Psoas muscle (tissue), 8 donors: Measurements from ENCODE around the gene OTUD1. TPM values are rescaled to one million over a fixed set of nuclear protein-coding genes. Genes with fewer than 3 reads are reported as not detected.

Source experiments
- ATAC-seq, 4 donors: fragments of 200-7000 bp; cut with Tn5 transposase; one replicate each; pipeline ENCODE4 v1.9.1; 2020; ENCODE audit warnings: moderate library complexity in 3 of 4, mild to moderate bottlenecking in 2 of 4
- DNase-seq, 2 donors: peaks; one replicate each; pipeline ENCODE4 v3.0.0-alpha.2; 2020
- H3K27ac ChIP-seq: fragments of 200-600 bp; one replicate; pipeline ENCODE4 v1.8.0; 2022
- H3K27me3 ChIP-seq, 3 donors: fragments of 200-600 bp in 1 of 3; one replicate each; pipeline versions ENCODE4 v1.6.1 to v1.8.0; 2013 to 2022; ENCODE audit warnings: low read length in 2 of 3, mild to moderate bottlenecking in 2 of 3, moderate library complexity in 1 of 3; ENCODE audit not compliant: insufficient read depth in 3 of 3
- H3K36me3 ChIP-seq, 2 donors: fragments of 200-600 bp in 1 of 2; one replicate each; pipeline versions ENCODE4 v1.6.1 to v1.8.0; 2013 to 2022; ENCODE audit warnings: low read depth in 1 of 2, mild to moderate bottlenecking in 1 of 2, moderate library complexity in 1 of 2; ENCODE audit not compliant: insufficient read depth in 1 of 2
- H3K4me1 ChIP-seq: fragments of 200-600 bp; one replicate; pipeline ENCODE4 v1.8.0; 2022
- H3K4me3 ChIP-seq: fragments of 200-600 bp; one replicate; pipeline ENCODE4 v1.8.0; 2022; ENCODE audit warnings: mild to moderate bottlenecking
- H3K9me3 ChIP-seq: fragments of 200-600 bp; one replicate; pipeline ENCODE4 v1.8.0; 2022
- WGBS, 3 donors: extraction: QIAGEN DNeasy Blood & Tissue Kit; methylation state at CpG; one replicate each; pipeline versions ENCODE4 v1.1.6 to v1.1.7; 2013; 5-methylcytosine and 5-hydroxymethylcytosine counted together
- intact Hi-C, 2 donors: fragments of 100-400 bp; cut with DNase I; formaldehyde crosslinking; loops; one replicate each; pipeline versions ENCODE4 v1.11.0 to v1.14.2; 2022
- polyA plus RNA-seq, 3 donors: library from polyadenylated mRNA; stranded (reverse); fragments of 200-250 nt; gene quantifications; one replicate each; pipeline ENCODE4 v1.2.3, GENCODE V29; 2013
- total RNA-seq, 4 donors: library from RNA; stranded (reverse); fragmentation: NEBNext Ultra II Directional in 2 of 4; extraction: Animal tissue kit (Norgen Biotek cat#: 25700) in 2 of 4; gene quantifications; one replicate each; pipeline versions ENCODE4 v1.2.1 to v1.2.4, GENCODE V29; 2021 to 2023
- TF ChIP-seq, protein P1 (sequence below): fragments of 200-600 bp; IDR thresholded peaks from one replicate; pipeline ENCODE4 v1.8.0; 2022; ENCODE audit warnings: antibody characterized with exemption
- donor health status: healthy with polysubstance abuse.
- donor health status: DM: no; HTN: no; CAD: no; lungs with moderate emphysema.
- donor health status: Bipolar disorder and iron deficiency.
- donor health status: healthy.
- donor health status: DM: yes; HTN: yes; CAD: no.
- donor health status: DM: no; HTN: no; CAD: no.
- donor health status: DM: no; HTN: no; CAD: no.
- donor health status: DM: yes; HTN: yes; CAD: no.

Gene OTUD1
- total and polyA plus RNA-seq, 7 donors, result 1.9 to 165 (median 73.1) TPM

GRCh38 chr10:23395017-23395416, 43.9 kb upstream of the OTUD1 start:
- Histone ChIP-seq H3K4me3 (no peak overlapping the region), H3K36me3 (no peaks in the 10 kb centered on the region), H3K27me3 (no peaks in the 10 kb centered on the region), H3K9me3 (no peaks in the 10 kb centered on the region), H3K4me1 (peaks cover 6% of the 10 kb centered on the region), H3K27ac (no peak overlapping the region)
- ATAC-seq (no peak), DNase-seq (no peak)
- TF ChIP-seq, protein P1, sequence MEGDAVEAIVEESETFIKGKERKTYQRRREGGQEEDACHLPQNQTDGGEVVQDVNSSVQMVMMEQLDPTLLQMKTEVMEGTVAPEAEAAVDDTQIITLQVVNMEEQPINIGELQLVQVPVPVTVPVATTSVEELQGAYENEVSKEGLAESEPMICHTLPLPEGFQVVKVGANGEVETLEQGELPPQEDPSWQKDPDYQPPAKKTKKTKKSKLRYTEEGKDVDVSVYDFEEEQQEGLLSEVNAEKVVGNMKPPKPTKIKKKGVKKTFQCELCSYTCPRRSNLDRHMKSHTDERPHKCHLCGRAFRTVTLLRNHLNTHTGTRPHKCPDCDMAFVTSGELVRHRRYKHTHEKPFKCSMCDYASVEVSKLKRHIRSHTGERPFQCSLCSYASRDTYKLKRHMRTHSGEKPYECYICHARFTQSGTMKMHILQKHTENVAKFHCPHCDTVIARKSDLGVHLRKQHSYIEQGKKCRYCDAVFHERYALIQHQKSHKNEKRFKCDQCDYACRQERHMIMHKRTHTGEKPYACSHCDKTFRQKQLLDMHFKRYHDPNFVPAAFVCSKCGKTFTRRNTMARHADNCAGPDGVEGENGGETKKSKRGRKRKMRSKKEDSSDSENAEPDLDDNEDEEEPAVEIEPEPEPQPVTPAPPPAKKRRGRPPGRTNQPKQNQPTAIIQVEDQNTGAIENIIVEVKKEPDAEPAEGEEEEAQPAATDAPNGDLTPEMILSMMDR, result no peak
- 92 to 95% (median 92%) methylated on average over 5 of the region's 5 CpGs for WGBS, 3 donors
- intact Hi-C loops, result loop anchor here in 1 of 2 donors (5.0 kb wide), 2 partner anchors 38 to 42 kb away; partner anchors contain the start of gene OTUD1

- no peak for ATAC-seq
- no peak overlapping the region for H3K4me3 ChIP-seq
- DNase-seq, result no peak
- no peaks in the 10 kb centered on the region for H3K36me3 ChIP-seq
- TF ChIP-seq, protein P1, result no peak
- intact Hi-C loops, result loop anchor here in 1 of 2 donors (5.0 kb wide), 2 partner anchors 39 to 41 kb away; partner anchors contain the start of gene OTUD1
- 96 to 98% (median 97%) methylated on average over 2 of the region's 2 CpGs for WGBS, 3 donors
- no peaks in the 10 kb centered on the region for H3K27me3 ChIP-seq
- H3K9me3 ChIP-seq, result no peaks in the 10 kb centered on the region
- peaks cover 17% of the 10 kb centered on the region for H3K4me1 ChIP-seq
- no peak overlapping the region for H3K27ac ChIP-seq
Observed at GRCh38 chr10:23396695-23397094, 42.2 kb upstream of the OTUD1 start.

DNA sequence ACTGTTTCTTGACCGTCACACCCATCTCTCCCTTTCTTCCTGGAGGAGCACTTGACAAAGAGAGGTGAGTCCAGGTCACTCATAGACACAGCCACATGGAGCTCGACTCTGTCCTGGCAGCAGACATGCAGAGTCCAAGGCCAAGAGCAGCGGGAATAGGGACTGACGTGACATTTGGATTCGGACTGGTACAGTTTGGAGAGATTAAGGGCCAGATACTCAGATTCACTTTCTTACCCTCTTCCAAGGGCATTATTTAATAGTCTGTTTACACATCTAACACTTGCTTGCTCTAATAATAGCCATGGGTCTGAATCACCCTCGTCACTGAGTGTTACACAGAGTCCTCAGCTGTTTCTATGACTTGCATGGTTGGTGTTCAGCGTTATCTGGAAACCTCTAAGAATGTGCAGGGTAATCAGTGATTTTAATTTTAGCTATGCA, 39.2 kb upstream of the OTUD1 start:
- DNase-seq, result peak; percentile 63 to 85
- no peaks in the 10 kb centered on the region for H3K9me3 ChIP-seq
- TF ChIP-seq, protein P1, result no peak
- 20 to 36% (median 27%) methylated on average over 7 of the region's 7 CpGs for WGBS, 3 donors
- H3K36me3 ChIP-seq, result no peaks in the 10 kb centered on the region
- no peaks in the 10 kb centered on the region for H3K27me3 ChIP-seq
- peak overlapping the region; percentile 95 for H3K27ac ChIP-seq
- ATAC-seq, result peak; percentile 94 to 97 (median 95)
- H3K4me3 ChIP-seq, result peak overlapping the region; percentile 8
- H3K4me1 ChIP-seq, result peaks cover 42% of the 10 kb centered on the region
- intact Hi-C loops, result loop anchor here (5.0 kb wide), 2 partner anchors 38 to 42 kb away; partner anchors contain the start of gene OTUD1 (in 2 of the 2)

- DNase-seq (no peak), ATAC-seq (peak in 3 of 4 donors; percentile 10 to 25 (median 23))
- intact Hi-C loops, result loop anchor here in 1 of 2 donors (5.0 kb wide), 1 partner anchor 34 kb away; the partner anchor contains the start of gene OTUD1
- WGBS, 3 donors, result 10 to 30% (median 15%) methylated on average over 2 of the region's 2 CpGs
- TF ChIP-seq, protein P1, result no peak
- no peaks in the 10 kb centered on the region for H3K27me3 ChIP-seq
- peaks cover 42% of the 10 kb centered on the region for H3K4me1 ChIP-seq
- peak overlapping the region; percentile 95 for H3K27ac ChIP-seq
- no peaks in the 10 kb centered on the region for H3K36me3 ChIP-seq
- H3K9me3 ChIP-seq, result no peaks in the 10 kb centered on the region
- H3K4me3 ChIP-seq, result no peak overlapping the region
Observed at GRCh38 chr10:23402856-23403255, 36.0 kb upstream of the OTUD1 start.

GRCh38 chr10:23403278-23403677, 35.6 kb upstream of the OTUD1 start:
- peaks cover 42% of the 10 kb centered on the region for H3K4me1 ChIP-seq
- WGBS, 3 donors, result 14 to 18% (median 15%) methylated on average over 1 of the region's 1 CpG
- TF ChIP-seq, protein P1, result no peak
- intact Hi-C loops, result loop anchor here in 1 of 2 donors (5.0 kb wide), 1 partner anchor 34 kb away; the partner anchor contains the start of gene OTUD1
- DNase-seq, result no peak
- ATAC-seq, result peak; percentile 14 to 64 (median 58)
- H3K36me3 ChIP-seq, result no peaks in the 10 kb centered on the region
- no peaks in the 10 kb centered on the region for H3K27me3 ChIP-seq
- H3K4me3 ChIP-seq, result no peak overlapping the region
- H3K27ac ChIP-seq, result peak overlapping the region; percentile 95
- no peaks in the 10 kb centered on the region for H3K9me3 ChIP-seq
